ENCODE results near the gene COPZ1. TPM values are rescaled to one million over a fixed set of nuclear protein-coding genes. Genes with fewer than 3 reads are reported as not detected.
A peak's percentile ranks its signal among the peaks of the same experiment; 100 is the strongest.

The COPZ1 gene
- total RNA-seq, 2 donors from 2014 or later: 83.1 to 192 TPM

DNA sequence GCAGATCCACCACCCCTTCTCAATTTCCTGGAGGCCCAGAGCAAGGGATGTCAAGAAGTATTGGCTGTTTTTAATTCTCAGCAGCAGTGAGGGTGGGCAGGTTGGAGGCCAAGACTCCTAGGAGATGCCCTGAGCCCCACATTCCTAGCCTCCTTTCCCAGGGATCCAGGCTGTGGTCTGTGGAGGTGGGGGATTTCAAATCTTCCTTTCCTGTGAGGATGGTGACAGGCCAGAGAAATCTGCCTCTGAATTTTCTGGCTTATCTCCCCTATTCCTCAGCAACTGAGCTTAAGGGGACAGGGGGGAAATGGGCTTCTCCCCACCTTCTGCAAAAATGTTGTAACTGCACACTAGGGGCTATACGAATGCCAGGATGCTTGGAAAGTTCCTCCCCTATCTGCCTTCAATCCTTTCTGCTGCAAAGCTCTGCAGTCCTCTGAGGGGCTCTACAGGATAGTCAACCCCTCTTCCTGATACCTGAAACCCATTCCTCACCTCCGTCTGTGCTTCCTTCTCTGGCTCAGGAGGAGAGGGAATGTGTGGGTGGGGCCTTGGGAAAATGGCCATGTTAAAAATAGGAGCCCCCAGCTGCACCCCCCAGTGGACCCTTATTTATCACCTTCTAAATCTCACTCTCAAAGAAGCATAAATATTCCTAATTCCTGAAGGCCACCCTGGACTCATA, 32.7 kb downstream of the COPZ1 start:
- TF ChIP-seq POLR2A (IDR thresholded peaks at IDR 0.05) (no peak), POLR2AphosphoS5 (IDR thresholded peaks at IDR 0.05) (no peak)
- TF ChIP-seq, protein P1, sequence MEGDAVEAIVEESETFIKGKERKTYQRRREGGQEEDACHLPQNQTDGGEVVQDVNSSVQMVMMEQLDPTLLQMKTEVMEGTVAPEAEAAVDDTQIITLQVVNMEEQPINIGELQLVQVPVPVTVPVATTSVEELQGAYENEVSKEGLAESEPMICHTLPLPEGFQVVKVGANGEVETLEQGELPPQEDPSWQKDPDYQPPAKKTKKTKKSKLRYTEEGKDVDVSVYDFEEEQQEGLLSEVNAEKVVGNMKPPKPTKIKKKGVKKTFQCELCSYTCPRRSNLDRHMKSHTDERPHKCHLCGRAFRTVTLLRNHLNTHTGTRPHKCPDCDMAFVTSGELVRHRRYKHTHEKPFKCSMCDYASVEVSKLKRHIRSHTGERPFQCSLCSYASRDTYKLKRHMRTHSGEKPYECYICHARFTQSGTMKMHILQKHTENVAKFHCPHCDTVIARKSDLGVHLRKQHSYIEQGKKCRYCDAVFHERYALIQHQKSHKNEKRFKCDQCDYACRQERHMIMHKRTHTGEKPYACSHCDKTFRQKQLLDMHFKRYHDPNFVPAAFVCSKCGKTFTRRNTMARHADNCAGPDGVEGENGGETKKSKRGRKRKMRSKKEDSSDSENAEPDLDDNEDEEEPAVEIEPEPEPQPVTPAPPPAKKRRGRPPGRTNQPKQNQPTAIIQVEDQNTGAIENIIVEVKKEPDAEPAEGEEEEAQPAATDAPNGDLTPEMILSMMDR (IDR thresholded peaks at IDR 0.05): no peak
- Histone ChIP-seq H3K9me3 (no peaks in the 10 kb centered on the region), H3K4me3 (no peak overlapping the region), H3K4me1 (replicated peaks) (no peaks in the 10 kb centered on the region), H3K27me3 (replicated peaks; ENCODE audit: insufficient read depth) (no peaks in the 10 kb centered on the region), H3K27ac (peak overlapping the region; percentile 78 to 88), H3K36me3 (no peaks in the 10 kb centered on the region)
- DNase-seq (ENCODE audit: low spot score): no peak
- WGBS: 57% methylated on average over 2 of the region's 2 CpGs
- intact Hi-C loops (cut with DNase I): loop anchor here (5.0 kb wide), 1 partner anchor 75 kb away; the partner anchor contains the start of genes CBX5 and HNRNPA1

DNA sequence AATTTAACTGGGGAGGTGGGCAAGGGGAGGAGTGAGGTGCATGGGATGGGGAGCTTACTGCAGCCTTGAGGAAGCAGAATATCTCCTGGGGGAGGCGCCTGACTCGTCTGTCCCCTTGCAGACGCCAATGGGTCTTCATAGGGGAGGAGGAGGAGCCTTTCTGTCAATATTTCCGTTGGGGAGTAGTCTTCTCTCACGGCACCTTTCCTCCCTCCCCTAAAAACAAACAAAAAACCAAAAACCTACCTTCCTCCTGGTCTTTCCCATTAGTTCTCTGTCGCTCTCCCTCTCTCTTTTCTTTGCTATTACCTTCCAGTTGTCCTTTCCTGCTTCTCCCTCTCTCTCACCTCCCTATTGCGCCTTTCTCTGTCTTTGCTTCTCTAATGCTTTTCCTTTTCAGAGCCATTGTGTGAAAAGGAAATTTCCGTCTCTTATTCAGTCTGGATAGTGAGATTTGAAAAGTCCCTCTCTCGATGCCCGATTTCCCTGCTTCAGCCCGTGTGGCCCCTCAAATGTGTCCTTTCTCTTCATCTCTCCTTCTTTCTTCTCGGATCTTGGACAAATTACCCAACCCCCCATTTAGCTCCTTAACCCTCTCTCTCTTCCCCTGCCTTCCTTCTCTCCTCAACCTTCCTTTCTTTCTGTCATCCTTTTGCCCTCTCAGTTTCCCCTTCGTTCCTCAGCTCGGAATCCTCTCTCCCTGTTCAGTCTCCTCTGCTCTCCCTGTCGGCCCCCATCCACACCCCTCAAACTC, 33.4 kb downstream of the COPZ1 start:
- WGBS: 10% methylated on average over 15 of the region's 15 CpGs

DNA sequence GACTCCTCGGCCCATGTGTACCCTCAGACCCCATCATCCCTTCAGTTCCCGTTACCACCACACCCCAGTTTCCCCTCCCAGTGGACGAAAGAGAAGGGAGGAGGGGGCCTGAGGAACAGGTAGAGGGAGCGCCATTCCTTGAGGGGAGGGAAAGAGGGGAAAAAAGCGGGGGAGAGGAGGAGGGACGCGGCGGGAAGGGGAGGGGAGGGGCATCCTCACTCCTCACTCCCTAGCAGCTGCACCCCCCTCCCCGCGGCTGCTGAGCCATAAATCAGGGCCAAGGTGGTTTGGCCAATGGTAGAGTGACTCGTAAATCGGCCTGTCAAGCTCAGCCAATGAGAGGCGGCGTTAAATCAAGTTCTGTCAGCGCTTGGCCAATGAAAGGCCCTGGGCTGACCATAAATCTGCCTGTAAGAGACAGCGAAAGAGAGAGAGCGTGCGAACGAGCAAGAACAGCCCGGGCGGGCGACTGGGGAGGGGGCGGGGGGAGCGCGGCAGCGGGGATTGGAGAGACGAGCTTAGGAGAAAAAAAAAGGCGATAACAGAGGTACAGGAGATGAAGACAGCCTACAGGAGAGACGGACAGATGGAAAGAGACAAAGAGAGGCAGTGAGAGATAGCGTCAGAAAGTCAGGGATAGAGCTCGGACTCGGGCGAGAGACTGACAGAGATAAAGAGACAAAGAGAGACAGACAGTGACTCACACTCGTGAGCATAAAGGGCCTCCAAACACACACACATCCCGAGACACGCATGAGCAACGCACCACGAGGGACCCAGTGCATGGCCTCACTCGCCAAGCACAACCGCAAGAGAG, 34.2 kb downstream of the COPZ1 start:
- no peaks in the 10 kb centered on the region for H3K27me3 ChIP-seq (replicated peaks; ENCODE audit: insufficient read depth)
- intact Hi-C loops (cut with DNase I): loop anchor here (5.0 kb wide), 1 partner anchor 77 kb away; the partner anchor contains the start of genes CBX5 and HNRNPA1
- H3K4me3 ChIP-seq: peak overlapping the region; percentile 40 to 53
- no peaks in the 10 kb centered on the region for H3K4me1 ChIP-seq (replicated peaks)
- H3K27ac ChIP-seq: peak overlapping the region; percentile 78 to 88
- no peaks in the 10 kb centered on the region for H3K36me3 ChIP-seq
- 2% methylated on average over 40 of the region's 40 CpGs for WGBS
- peak; percentile 94 for TF ChIP-seq POLR2AphosphoS5 (IDR thresholded peaks at IDR 0.05)
- peak; percentile 32 for TF ChIP-seq POLR2A (IDR thresholded peaks at IDR 0.05)
- TF ChIP-seq, protein P1 (IDR thresholded peaks at IDR 0.05): peak in 2 of 4 experiments; percentile 3 to 9
- no peaks in the 10 kb centered on the region for H3K9me3 ChIP-seq
- DNase-seq (ENCODE audit: low spot score): peak; percentile 96

More for the DNA sequence above, 33.4 kb downstream of the COPZ1 start:
- TF ChIP-seq, protein P1 (IDR thresholded peaks at IDR 0.05): no peak
- TF ChIP-seq POLR2AphosphoS5 (IDR thresholded peaks at IDR 0.05): no peak
- no peak for TF ChIP-seq POLR2A (IDR thresholded peaks at IDR 0.05)
- no peaks in the 10 kb centered on the region for H3K27me3 ChIP-seq (replicated peaks; ENCODE audit: insufficient read depth)
- DNase-seq (ENCODE audit: low spot score): no peak
- no peaks in the 10 kb centered on the region for H3K4me1 ChIP-seq (replicated peaks)
- H3K36me3 ChIP-seq: no peaks in the 10 kb centered on the region
- no peaks in the 10 kb centered on the region for H3K9me3 ChIP-seq
- intact Hi-C loops (cut with DNase I): loop anchor here (5.0 kb wide), 1 partner anchor 76 kb away; the partner anchor contains the start of genes CBX5 and HNRNPA1
- peak overlapping the region; percentile 78 to 88 for H3K27ac ChIP-seq
- peak overlapping the region; percentile 40 to 53 for H3K4me3 ChIP-seq

DNA sequence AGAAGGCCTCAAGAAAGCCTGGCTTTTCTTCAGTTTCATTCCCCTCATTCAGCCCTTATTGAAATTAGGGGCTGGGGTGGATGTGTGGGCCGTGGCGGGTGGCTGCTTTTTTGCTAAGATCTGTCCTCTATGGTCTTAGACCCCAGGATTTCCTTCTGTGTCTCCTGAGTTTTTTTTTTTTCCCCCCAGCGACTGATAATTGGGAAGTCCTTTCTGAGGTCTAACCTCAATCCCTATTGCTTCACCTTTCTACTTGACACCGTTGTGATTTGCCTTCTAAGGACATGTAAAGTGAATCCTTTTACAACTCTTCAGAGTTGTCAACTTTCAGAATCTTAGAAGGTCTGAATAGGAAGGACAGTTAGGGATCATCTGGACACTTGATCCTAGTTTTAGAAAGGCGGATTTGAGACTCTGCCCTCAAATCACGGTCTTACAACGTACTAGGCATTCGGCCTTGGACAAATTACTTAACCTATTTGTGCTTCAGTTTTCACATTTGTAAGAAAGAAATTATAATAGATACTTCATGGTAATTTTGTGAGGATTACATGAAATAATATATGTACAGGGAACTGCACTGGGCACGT, 34.9 kb downstream of the COPZ1 start:
- WGBS: 56% methylated on average over 9 of the region's 9 CpGs
- peak overlapping the region; percentile 40 to 53 for H3K4me3 ChIP-seq
- TF ChIP-seq POLR2AphosphoS5 (IDR thresholded peaks at IDR 0.05) (no peak), POLR2A (IDR thresholded peaks at IDR 0.05) (no peak)
- TF ChIP-seq, protein P1 (IDR thresholded peaks at IDR 0.05): no peak
- no peaks in the 10 kb centered on the region for H3K27me3 ChIP-seq (replicated peaks; ENCODE audit: insufficient read depth)
- H3K36me3 ChIP-seq: no peaks in the 10 kb centered on the region
- H3K9me3 ChIP-seq: no peaks in the 10 kb centered on the region
- intact Hi-C loops (cut with DNase I): loop anchor here (5.0 kb wide), 2 partner anchors 33 to 78 kb away; partner anchors contain the start of genes CBX5, COPZ1 and HNRNPA1
- no peaks in the 10 kb centered on the region for H3K4me1 ChIP-seq (replicated peaks)
- H3K27ac ChIP-seq: peak overlapping the region; percentile 78 to 88
- no peak for DNase-seq (ENCODE audit: low spot score)

All from prostate gland (tissue), 2 donors.